Mesothelial cell of epicardium (in vitro differentiated cells): ENCODE results near the gene OPCML. TPM values are rescaled to one million over a fixed set of nuclear protein-coding genes. Genes with fewer than 3 reads are reported as not detected.

ENCODE experiments used
- DNase-seq, 2 experiments: peaks; one replicate each; pipeline ENCODE4 v3.0.0; 2021; ENCODE audit warnings: low spot score in 2 of 2; ENCODE audit not compliant: unreplicated experiment in 2 of 2
- H3K27ac Mint-ChIP-seq: 2 replicates; pipeline ENCODE4 v1.8.0; 2021; ENCODE audit warnings: mixed read lengths
- H3K27me3 Mint-ChIP-seq: 2 replicates; pipeline ENCODE4 v1.8.0; 2021; ENCODE audit warnings: low read depth, mixed read lengths
- H3K36me3 Mint-ChIP-seq: 2 replicates; pipeline ENCODE4 v1.8.0; 2021; ENCODE audit warnings: mixed read lengths
- H3K4me1 Mint-ChIP-seq: 2 replicates; pipeline ENCODE4 v1.8.0; 2021; ENCODE audit warnings: mixed read lengths
- H3K4me3 Mint-ChIP-seq: 2 replicates; pipeline ENCODE4 v1.8.0; 2021; ENCODE audit warnings: mild to moderate bottlenecking, moderate library complexity, mixed read lengths
- H3K9me3 Mint-ChIP-seq: 2 replicates; pipeline ENCODE4 v1.8.0; 2021; ENCODE audit warnings: mixed read lengths
- CTCF ChIP-seq: fragments of 200-600 bp; sonication (generic); IDR thresholded peaks from one replicate; pipeline ENCODE4 v1.5.0; 2021; ENCODE audit warnings: antibody characterized with exemption; ENCODE audit not compliant: unreplicated experiment
- total RNA-seq: library from RNA; stranded (reverse); gene quantifications from 3 replicates; pipeline ENCODE4 v1.2.1, GENCODE V29; 2021

The OPCML gene
- total RNA-seq, 1 donor from 2014 or later, result 3.0 TPM

DNA sequence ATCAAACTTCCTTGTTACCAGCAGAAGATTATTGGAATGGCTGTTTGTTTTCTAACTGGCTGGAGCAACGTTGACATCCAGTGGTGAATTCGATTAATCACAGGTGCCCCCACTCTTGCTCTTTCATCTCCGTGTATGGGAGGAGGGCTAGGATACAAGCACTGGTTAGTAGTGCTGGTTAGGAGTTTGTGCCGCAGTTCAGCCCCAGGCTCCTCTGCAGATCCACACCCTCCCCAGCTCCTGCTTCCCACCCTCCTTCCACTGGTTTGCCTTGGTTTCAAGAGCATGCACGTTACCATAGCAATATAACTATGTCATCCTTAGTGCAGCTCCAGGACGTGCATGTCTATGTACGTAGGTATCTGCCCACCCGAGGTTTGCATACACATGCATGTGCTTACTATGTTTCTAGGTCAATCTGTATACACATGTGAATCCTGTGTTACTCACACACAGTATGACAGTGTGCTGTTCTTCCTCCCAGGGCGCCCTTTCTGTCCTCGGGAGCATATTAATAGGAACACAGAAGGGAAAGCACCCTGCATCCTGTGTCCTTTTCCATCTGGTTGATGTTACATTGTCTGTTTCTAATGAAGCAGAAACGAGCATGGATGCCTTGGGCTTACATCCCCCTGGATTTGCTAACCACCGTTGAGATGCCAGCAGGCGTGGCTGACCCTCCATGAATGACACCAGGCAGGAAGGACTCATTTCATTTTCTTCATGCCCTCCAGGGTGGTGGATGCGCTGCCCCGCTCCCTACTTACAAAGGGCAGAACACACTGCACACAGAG lies 539.3 kb downstream of the OPCML start:
- Mint-ChIP-seq H3K36me3 (no peaks in the 10 kb centered on the region), H3K27ac (no peak overlapping the region), H3K4me3 (peak overlapping the region; percentile 18), H3K4me1 (peaks cover 5% of the 10 kb centered on the region), H3K9me3 (peaks cover 4% of the 10 kb centered on the region), H3K27me3 (peaks cover 96% of the 10 kb centered on the region)
- TF ChIP-seq CTCF, result no peak
- no peak for DNase-seq

GRCh38 chr11:132988411-132988810 lies 543.9 kb downstream of the OPCML start:
- no peak overlapping the region for H3K4me3 Mint-ChIP-seq
- H3K36me3 Mint-ChIP-seq, result no peaks in the 10 kb centered on the region
- H3K27me3 Mint-ChIP-seq, result peaks cover 71% of the 10 kb centered on the region
- H3K4me1 Mint-ChIP-seq, result no peaks in the 10 kb centered on the region
- peaks cover 4% of the 10 kb centered on the region for H3K9me3 Mint-ChIP-seq
- H3K27ac Mint-ChIP-seq, result no peak overlapping the region
- no peak for TF ChIP-seq CTCF
- no peak for DNase-seq

DNA sequence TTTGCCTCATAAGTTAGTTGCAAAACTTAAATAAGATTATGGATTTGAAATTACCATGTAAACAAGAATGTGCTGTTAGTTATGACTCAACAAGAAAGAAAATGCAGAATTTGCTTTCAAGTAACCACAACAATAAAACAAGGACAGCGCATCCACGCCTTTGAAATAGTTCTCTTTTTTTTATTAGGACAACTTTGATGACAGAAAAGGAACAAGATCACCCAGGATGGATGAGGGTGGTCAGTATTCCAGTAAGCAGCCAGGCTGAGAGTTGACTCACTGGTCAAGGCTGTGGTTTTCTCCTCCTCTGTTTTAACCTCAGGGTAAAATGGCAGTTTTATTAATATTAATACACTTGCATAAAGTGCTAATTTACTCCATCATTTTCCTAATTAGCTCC lies 544.4 kb downstream of the OPCML start:
- Mint-ChIP-seq H3K9me3 (peaks cover 4% of the 10 kb centered on the region), H3K27me3 (peaks cover 66% of the 10 kb centered on the region), H3K36me3 (no peaks in the 10 kb centered on the region), H3K4me1 (no peaks in the 10 kb centered on the region), H3K27ac (no peak overlapping the region), H3K4me3 (no peak overlapping the region)
- DNase-seq, result no peak
- no peak for TF ChIP-seq CTCF

DNA sequence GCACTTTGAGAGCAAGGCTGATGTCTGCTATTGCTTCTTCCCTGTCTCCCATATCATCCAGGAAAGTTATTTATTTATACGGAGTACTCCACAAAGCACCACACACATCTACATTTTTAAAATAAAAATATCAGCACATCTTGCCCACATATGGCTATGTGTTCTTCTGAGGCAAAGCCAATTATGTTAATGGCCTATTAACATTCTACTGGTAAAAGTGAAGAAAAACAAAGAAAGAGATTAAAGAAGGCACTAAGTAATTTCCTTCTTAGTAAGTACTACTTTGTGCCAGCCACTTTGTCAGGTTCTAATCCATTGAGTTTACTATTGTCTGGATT lies 548.7 kb downstream of the OPCML start:
- no peak overlapping the region for H3K27ac Mint-ChIP-seq
- H3K27me3 Mint-ChIP-seq, result peaks cover 30% of the 10 kb centered on the region
- H3K36me3 Mint-ChIP-seq, result no peaks in the 10 kb centered on the region
- no peak for TF ChIP-seq CTCF
- DNase-seq, result no peak
- H3K9me3 Mint-ChIP-seq, result peaks cover 1% of the 10 kb centered on the region
- no peak overlapping the region for H3K4me3 Mint-ChIP-seq
- no peaks in the 10 kb centered on the region for H3K4me1 Mint-ChIP-seq

DNA sequence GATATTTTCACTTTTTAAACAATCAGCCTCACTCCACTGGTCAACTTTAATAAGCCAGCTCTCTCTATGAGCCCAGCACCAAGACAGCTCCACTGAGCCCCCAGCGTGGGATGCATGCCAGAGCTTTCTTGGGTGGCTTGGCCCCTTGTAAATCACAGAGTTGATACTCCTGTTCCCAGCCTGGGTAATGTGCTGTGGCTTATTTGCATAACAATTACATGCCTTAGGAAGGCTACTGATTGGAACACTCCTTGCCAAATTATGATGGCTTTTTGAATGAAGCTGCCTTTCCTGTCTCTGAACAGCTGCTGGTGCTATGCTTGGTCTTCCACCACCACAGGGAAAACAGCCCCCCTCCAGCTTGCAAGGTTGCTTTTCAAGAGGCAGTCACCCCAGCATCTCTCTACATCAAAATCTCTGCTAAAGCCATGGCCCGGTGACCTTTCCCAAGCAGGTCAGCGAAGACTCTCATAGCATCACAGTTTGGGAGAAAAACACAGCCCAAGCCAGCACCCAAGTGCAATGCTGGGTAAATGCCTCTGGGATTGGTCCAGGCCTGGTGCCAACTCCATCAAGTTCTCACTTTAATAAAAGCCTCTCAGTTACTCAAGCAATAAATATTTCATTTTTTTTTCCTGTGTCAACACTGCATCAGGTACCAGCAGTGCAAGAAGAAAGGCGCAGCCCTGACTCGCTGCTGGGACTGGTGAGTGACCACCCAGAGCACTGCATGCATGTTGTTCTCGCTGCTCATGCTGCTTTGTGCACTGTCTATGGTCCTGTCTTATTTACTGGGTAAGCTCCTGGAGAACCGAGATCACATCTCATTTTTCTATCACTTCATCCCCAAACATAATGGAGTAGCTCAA lies 549.3 kb downstream of the OPCML start:
- Mint-ChIP-seq H3K9me3 (no peaks in the 10 kb centered on the region), H3K27me3 (peaks cover 24% of the 10 kb centered on the region), H3K4me1 (no peaks in the 10 kb centered on the region), H3K36me3 (no peaks in the 10 kb centered on the region), H3K4me3 (no peak overlapping the region), H3K27ac (no peak overlapping the region)
- no peak for TF ChIP-seq CTCF
- no peak for DNase-seq
